Measurements from ENCODE around the gene RBPJ.

RBPJ gene

DNA sequence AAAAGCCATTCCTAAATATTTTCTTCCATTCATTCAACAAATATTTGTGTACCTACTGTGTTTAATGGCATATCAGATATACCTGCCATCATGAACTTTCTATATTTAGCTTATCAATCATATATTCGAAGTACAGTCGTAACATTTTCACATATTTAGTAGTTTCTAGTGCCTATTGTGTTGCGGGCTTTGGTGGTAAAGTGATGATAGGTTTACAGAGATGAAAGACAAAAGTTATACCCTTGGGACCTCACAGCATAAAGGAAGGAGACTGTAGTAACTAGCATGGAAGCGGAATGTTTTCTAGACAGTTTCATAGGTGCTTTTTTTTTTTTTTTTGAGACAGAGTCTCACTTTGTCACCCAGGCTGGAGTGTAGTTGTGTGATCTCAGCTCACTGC lies 39.5 kb downstream of the RBPJ start:
- no peaks in the 10 kb centered on the region for H3K9me3 Mint-ChIP-seq
- no peaks in the 10 kb centered on the region for H3K36me3 Mint-ChIP-seq (ENCODE audit: low read depth)
- H3K4me1 Mint-ChIP-seq = peaks cover 14% of the 10 kb centered on the region
- H3K27ac Mint-ChIP-seq = peak overlapping the region in 1 of 3 experiments; percentile 22
- H3K27me3 Mint-ChIP-seq (ENCODE audit: low read depth) = no peaks in the 10 kb centered on the region
- H3K4me3 Mint-ChIP-seq = no peak overlapping the region
- TF ChIP-seq, protein P1, sequence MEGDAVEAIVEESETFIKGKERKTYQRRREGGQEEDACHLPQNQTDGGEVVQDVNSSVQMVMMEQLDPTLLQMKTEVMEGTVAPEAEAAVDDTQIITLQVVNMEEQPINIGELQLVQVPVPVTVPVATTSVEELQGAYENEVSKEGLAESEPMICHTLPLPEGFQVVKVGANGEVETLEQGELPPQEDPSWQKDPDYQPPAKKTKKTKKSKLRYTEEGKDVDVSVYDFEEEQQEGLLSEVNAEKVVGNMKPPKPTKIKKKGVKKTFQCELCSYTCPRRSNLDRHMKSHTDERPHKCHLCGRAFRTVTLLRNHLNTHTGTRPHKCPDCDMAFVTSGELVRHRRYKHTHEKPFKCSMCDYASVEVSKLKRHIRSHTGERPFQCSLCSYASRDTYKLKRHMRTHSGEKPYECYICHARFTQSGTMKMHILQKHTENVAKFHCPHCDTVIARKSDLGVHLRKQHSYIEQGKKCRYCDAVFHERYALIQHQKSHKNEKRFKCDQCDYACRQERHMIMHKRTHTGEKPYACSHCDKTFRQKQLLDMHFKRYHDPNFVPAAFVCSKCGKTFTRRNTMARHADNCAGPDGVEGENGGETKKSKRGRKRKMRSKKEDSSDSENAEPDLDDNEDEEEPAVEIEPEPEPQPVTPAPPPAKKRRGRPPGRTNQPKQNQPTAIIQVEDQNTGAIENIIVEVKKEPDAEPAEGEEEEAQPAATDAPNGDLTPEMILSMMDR (IDR thresholded peaks at IDR 0.05; ENCODE audit: unreplicated experiment in 3 of 3) = no peak

DNA sequence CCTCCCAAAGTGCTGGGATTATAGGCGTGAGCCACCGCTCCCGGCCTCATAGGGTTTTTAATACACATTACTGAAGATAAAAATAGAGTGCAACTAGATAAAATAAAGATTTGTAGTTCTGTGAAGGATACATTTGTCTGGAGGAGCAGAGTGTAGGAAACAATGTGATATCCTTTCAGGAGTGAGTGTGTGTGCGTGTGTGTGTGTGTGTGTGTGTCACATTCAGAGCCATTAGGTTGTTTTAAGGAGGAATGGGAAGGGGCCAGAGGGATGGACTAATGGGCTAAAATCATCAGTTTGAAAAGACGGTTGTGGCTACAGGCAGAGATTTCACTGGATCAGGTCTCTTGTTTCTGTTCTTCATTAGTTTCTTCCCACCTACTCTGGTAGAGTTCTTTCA lies 40.0 kb downstream of the RBPJ start:
- no peak overlapping the region for H3K4me3 Mint-ChIP-seq
- H3K36me3 Mint-ChIP-seq (ENCODE audit: low read depth) = no peaks in the 10 kb centered on the region
- peaks cover 14% of the 10 kb centered on the region for H3K4me1 Mint-ChIP-seq
- H3K9me3 Mint-ChIP-seq = no peaks in the 10 kb centered on the region
- no peaks in the 10 kb centered on the region for H3K27me3 Mint-ChIP-seq (ENCODE audit: low read depth)
- peak overlapping the region; percentile 44 to 50 (median 45) for H3K27ac Mint-ChIP-seq
- TF ChIP-seq, protein P1 (IDR thresholded peaks at IDR 0.05; ENCODE audit: unreplicated experiment in 3 of 3) = no peak

DNA sequence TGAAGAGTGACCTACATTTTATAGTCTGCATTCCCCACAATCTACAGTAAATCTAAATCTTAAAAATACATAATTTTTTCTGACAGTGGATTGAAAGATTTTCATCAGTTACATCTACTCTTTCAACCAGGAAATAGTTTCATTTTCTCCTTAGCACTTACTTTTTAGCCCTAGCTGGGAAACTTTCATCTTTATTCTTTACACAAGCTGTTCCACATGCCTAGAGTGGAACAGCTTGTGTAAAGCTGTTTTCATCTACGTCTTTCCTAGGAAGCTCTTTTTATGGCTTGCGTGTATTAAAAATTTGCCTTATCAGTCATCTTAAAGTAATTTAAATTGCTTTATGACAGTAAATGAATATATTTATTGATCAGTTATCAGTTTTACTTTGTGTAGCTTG lies 40.5 kb downstream of the RBPJ start:
- peaks cover 14% of the 10 kb centered on the region for H3K4me1 Mint-ChIP-seq
- TF ChIP-seq, protein P1 (IDR thresholded peaks at IDR 0.05; ENCODE audit: unreplicated experiment in 3 of 3) = no peak
- H3K9me3 Mint-ChIP-seq = no peaks in the 10 kb centered on the region
- H3K36me3 Mint-ChIP-seq (ENCODE audit: low read depth) = no peaks in the 10 kb centered on the region
- H3K27me3 Mint-ChIP-seq (ENCODE audit: low read depth) = no peaks in the 10 kb centered on the region
- H3K4me3 Mint-ChIP-seq = no peak overlapping the region
- H3K27ac Mint-ChIP-seq = peak overlapping the region; percentile 44 to 50 (median 45)

DNA sequence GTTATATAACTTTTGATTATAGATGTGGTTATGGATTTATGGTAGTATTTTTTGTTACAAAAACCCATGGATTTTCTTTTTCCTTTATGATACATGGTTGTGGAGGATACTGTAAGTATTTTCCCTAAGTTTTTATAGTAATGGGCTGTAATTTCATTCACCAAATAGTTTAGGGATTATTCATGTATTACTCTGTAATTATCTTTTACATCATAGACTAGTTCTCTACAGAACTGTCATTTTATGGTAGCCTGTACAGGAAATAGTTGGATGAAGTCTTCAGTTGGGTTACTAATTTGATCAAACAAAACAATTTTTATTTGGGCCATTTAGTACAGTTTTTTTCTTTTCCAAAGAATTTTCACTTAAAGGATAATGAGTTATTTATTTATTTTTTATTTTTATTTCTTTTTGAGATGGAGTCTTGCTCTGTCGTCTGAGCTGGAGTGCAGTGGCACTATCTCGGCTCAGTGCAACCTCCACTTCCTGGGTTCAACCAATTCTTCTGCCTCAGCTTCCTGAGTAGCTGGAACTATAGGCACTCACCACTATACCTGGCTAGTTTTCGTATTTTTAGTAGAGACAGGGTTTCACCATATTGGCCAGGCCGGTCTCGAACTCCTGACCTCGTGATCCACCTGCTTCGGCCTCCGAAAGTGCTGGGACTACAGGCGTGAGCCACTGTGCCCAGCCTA lies 42.1 kb downstream of the RBPJ start:
- H3K36me3 Mint-ChIP-seq (ENCODE audit: low read depth) = no peaks in the 10 kb centered on the region
- no peak overlapping the region for H3K4me3 Mint-ChIP-seq
- H3K27me3 Mint-ChIP-seq (ENCODE audit: low read depth) = no peaks in the 10 kb centered on the region
- peaks cover 19% of the 10 kb centered on the region for H3K4me1 Mint-ChIP-seq
- TF ChIP-seq, protein P1 (IDR thresholded peaks at IDR 0.05; ENCODE audit: unreplicated experiment in 3 of 3) = no peak
- H3K9me3 Mint-ChIP-seq = no peaks in the 10 kb centered on the region
- no peak overlapping the region for H3K27ac Mint-ChIP-seq

DNA sequence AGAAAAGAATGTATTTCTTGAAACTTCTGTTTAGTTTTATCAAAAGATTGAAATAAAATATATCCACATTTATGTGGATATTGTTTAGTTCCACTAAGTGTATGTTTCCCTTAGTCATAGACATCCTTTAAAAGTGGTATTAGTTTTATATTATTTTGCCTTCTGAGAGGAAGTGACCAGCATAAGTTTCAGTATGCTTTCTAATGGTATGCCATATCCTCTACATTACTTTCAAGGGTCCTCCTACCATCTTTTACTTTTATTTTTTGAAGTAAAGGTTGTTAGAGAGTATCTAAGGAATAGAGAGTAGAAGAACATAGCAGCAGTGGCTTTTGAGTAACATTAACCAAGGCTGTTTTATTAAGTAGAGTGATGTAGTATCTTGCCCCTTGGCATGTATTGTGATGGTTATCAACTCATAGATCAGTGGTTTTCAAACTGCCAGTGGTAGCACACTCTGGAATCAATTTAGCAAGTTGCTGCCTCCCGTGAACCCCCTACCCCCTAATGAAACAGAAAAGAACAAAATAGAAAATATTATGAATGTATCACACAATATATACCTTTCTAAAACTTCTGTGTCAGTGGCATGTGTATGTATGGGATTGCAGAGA lies 44.8 kb downstream of the RBPJ start:
- Mint-ChIP-seq H3K4me3 (no peak overlapping the region), H3K9me3 (no peaks in the 10 kb centered on the region), H3K27me3 (ENCODE audit: low read depth) (no peaks in the 10 kb centered on the region), H3K27ac (no peak overlapping the region), H3K4me1 (peaks cover 45% of the 10 kb centered on the region), H3K36me3 (ENCODE audit: low read depth) (peaks cover 8% of the 10 kb centered on the region)
- TF ChIP-seq, protein P1 (IDR thresholded peaks at IDR 0.05; ENCODE audit: unreplicated experiment in 3 of 3) = no peak

DNA sequence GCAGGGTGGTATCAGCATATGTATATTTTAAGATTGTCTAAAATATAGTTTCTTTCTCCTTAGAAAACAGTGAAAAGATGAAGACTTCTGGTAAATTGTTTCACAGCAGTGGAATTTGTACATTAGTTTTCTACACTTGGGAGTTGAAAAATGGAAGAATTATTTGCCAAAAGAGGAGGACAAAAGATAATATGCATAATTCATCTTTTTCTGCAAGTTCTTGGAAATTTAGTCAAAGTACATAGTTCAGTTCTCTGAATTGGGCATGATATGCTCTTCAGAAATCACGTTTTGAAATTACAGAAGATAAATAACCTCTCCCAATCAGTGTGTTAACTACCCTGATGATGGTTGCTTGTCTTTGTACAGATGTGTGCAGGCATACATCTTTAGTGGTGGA lies 47.0 kb downstream of the RBPJ start:
- Mint-ChIP-seq H3K27ac (peak overlapping the region; percentile 36 to 89 (median 48)), H3K36me3 (ENCODE audit: low read depth) (peaks cover 8% of the 10 kb centered on the region)
- TF ChIP-seq, protein P1 (IDR thresholded peaks at IDR 0.05; ENCODE audit: unreplicated experiment in 3 of 3) = no peak

More for the DNA sequence above, 47.0 kb downstream of the RBPJ start:
- no peaks in the 10 kb centered on the region for H3K27me3 Mint-ChIP-seq (ENCODE audit: low read depth)
- H3K4me3 Mint-ChIP-seq = no peak overlapping the region
- peaks cover 47% of the 10 kb centered on the region for H3K4me1 Mint-ChIP-seq
- no peaks in the 10 kb centered on the region for H3K9me3 Mint-ChIP-seq

Data from nephron (organoid).